ENCODE results near the gene KNOP1. TPM values are rescaled to one million over a fixed set of nuclear protein-coding genes. Genes with fewer than 3 reads are reported as not detected.

KNOP1 gene
- total and polyA plus RNA-seq, 3 donors from 2014 or later, result 22.4 to 26.8 (median 25.3) TPM

GRCh38 chr16:19654147-19654546, 63.9 kb downstream of the KNOP1 start:
- no peak for TF ChIP-seq CTCF (IDR thresholded peaks at IDR 0.05)
- no peak for TF ChIP-seq POLR2A (IDR thresholded peaks at IDR 0.05)

More at GRCh38 chr16:19654147-19654546, 63.9 kb downstream of the KNOP1 start:
- no peak overlapping the region for H3K4me3 ChIP-seq
- peaks cover 4% of the 10 kb centered on the region for H3K4me1 ChIP-seq
- intact Hi-C loops (cut with DNase I; ENCODE audit: low total_unique reads), result no loop called here
- no peak overlapping the region for H3K27ac ChIP-seq
- H3K36me3 ChIP-seq (ENCODE audit: low read depth, missing control alignments), result no peaks in the 10 kb centered on the region
- WGBS, 2 donors, result 90 to 96% methylated on average over 9 of the region's 9 CpGs
- no peak for DNase-seq
- H3K27me3 ChIP-seq, result no peaks in the 10 kb centered on the region
- H3K9me3 ChIP-seq, result no peaks in the 10 kb centered on the region

Other genes with a start within 250 kb of the KNOP1 start
- 10 to 100 TPM; 42.4 to 44.1 TPM for gene GDE1, start 196.1 kb downstream of the KNOP1 start, total RNA-seq
- 54.6 TPM for gene GDE1, start 196.1 kb downstream of the KNOP1 start, polyA plus RNA-seq (ENCODE audit: insufficient read depth, low read depth, low replicate concordance)
- 10 to 100 TPM; 31.0 to 54.2 TPM for gene CCP110, start 194.3 kb downstream of the KNOP1 start, total RNA-seq
- gene CCP110, start 194.3 kb downstream of the KNOP1 start, polyA plus RNA-seq (ENCODE audit: insufficient read depth, low read depth, low replicate concordance), result 55.7 TPM
- 10 to 100 TPM; 76.1 to 88.9 TPM for gene VPS35L, start 162.5 kb downstream of the KNOP1 start, total RNA-seq
- 80.5 TPM for gene VPS35L, start 162.5 kb downstream of the KNOP1 start, polyA plus RNA-seq (ENCODE audit: insufficient read depth, low read depth, low replicate concordance)
- gene IQCK, start within 50 bp of the KNOP1 start, total RNA-seq, result 10 to 100 TPM; 77.8 to 91.3 TPM
- 102 TPM for gene IQCK, start within 50 bp of the KNOP1 start, polyA plus RNA-seq (ENCODE audit: insufficient read depth, low read depth, low replicate concordance)
- 100 to 1,000 TPM; 195 to 303 TPM for gene GPRC5B, start 166.6 kb upstream of the KNOP1 start, total RNA-seq
- gene GPRC5B, start 166.6 kb upstream of the KNOP1 start, polyA plus RNA-seq (ENCODE audit: insufficient read depth, low read depth, low replicate concordance), result 144 TPM